ENCODE results near the gene IL20RB.

DNA sequence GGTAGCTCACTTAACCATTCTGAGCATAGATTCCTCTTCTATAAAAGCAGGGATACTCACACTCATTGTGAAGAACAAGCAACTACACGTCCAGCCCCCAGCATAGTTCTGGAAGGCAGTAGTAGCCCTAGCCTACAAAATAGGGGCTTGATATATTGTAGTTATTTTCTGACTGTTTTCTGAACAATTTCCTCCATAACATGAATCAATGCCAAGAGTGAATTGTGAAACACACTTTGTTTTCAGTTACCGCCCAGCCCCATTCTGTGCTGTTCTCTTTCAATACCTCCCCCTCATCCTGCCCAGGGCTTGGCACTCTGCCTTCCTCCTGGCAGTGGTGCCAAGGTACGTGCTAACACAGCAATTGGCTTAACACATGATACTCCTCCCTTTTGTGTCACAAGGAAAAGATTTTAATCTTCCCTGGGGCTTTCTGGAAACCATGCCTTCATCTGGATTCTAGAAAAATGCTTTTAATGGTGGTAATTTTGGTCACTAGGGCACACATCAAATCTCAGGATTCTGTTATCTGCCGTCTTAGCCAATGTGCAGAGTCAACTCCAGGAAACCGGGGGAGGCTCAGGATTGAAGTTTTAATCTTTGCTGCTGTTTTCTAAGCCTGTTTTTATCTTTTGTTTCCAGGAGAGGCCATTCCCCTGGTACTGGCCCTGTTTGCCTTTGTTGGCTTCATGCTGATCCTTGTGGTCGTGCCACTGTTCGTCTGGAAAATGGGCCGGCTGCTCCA, 37.2 kb downstream of the IL20RB start:
- TF ChIP-seq LEF1 (IDR thresholded peaks at IDR 0.05; ENCODE audit: borderline replicate concordance) (no peak), FOXA1 (IDR thresholded peaks at IDR 0.05) (no peak), SP1 (IDR thresholded peaks at IDR 0.05) (no peak), NFRKB (IDR thresholded peaks at IDR 0.05) (no peak), BHLHE40 (IDR thresholded peaks at IDR 0.05; ENCODE audit: borderline replicate concordance) (no peak), ELF4 (IDR thresholded peaks at IDR 0.05) (no peak), TARDBP (IDR thresholded peaks at IDR 0.05) (no peak), SUZ12 (IDR thresholded peaks at IDR 0.05) (no peak)
